Measurements from ENCODE around the gene GARIN5B. TPM values are rescaled to one million over a fixed set of nuclear protein-coding genes. Genes with fewer than 3 reads are reported as not detected.

Gene GARIN5B
- total RNA-seq, 1 experiment from 2014 or later: not detected

GRCh38 chr19:55391702-55392615 is 28.9 kb upstream of the GARIN5B start:
- Mint-ChIP-seq H3K27me3 (ENCODE audit: insufficient read depth, unreplicated experiment) (no peaks in the 10 kb centered on the region), H3K27ac (ENCODE audit: unreplicated experiment) (no peak overlapping the region), H3K4me3 (ENCODE audit: unreplicated experiment) (no peak overlapping the region), H3K36me3 (ENCODE audit: insufficient read depth, unreplicated experiment) (peaks cover 52% of the 10 kb centered on the region), H3K4me1 (ENCODE audit: low read depth, unreplicated experiment) (peaks cover 2% of the 10 kb centered on the region), H3K9me3 (ENCODE audit: unreplicated experiment) (no peaks in the 10 kb centered on the region)
- no peaks in the 10 kb centered on the region for H3K9me3 ChIP-seq
- peaks cover 17% of the 10 kb centered on the region for H3K4me1 ChIP-seq
- H3K27me3 ChIP-seq (replicated peaks; ENCODE audit: control insufficient read depth, insufficient read depth, low read length): no peaks in the 10 kb centered on the region
- POLR2A ChIA-PET: no interaction called here
- intact Hi-C loops (cut with micrococcal nuclease; ENCODE audit: unreplicated experiment): no loop called here
- no peak overlapping the region for H3K4me3 ChIP-seq (ENCODE audit: low read depth, low read length)
- no peak for TF ChIP-seq CTCF (IDR thresholded peaks at IDR 0.05; ENCODE audit: insufficient read depth in 1 of 2, low read depth in 1 of 2, low read length in 1 of 2, severe bottlenecking in 1 of 2, unreplicated experiment in 1 of 2)
- BruUV-seq (replicated peaks): no TSS peak
- DNase-seq: no peak
- CTCF ChIA-PET: no interaction called here
- peaks cover 18% of the 10 kb centered on the region for H3K36me3 ChIP-seq (ENCODE audit: control insufficient read depth, insufficient read depth, low read length)

GRCh38 chr19:55391191-55391670 is 28.2 kb upstream of the GARIN5B start:
- Histone ChIP-seq H3K4me1 (peaks cover 18% of the 10 kb centered on the region), H3K36me3 (ENCODE audit: control insufficient read depth, insufficient read depth, low read length) (peaks cover 18% of the 10 kb centered on the region), H3K27me3 (replicated peaks; ENCODE audit: control insufficient read depth, insufficient read depth, low read length) (no peaks in the 10 kb centered on the region), H3K4me3 (ENCODE audit: low read depth, low read length) (no peak overlapping the region), H3K9me3 (no peaks in the 10 kb centered on the region)
- peaks cover 59% of the 10 kb centered on the region for H3K36me3 Mint-ChIP-seq (ENCODE audit: insufficient read depth, unreplicated experiment)
- peak overlapping the region; percentile 51 for H3K27ac Mint-ChIP-seq (ENCODE audit: unreplicated experiment)
- peaks cover 7% of the 10 kb centered on the region for H3K4me1 Mint-ChIP-seq (ENCODE audit: low read depth, unreplicated experiment)
- no peaks in the 10 kb centered on the region for H3K9me3 Mint-ChIP-seq (ENCODE audit: unreplicated experiment)
- intact Hi-C loops (cut with micrococcal nuclease; ENCODE audit: unreplicated experiment): no loop called here
- no peaks in the 10 kb centered on the region for H3K27me3 Mint-ChIP-seq (ENCODE audit: insufficient read depth, unreplicated experiment)
- DNase-seq: no peak
- BruUV-seq (replicated peaks): no TSS peak
- ChIA-PET CTCF (no interaction called here), POLR2A (no interaction called here)
- no peak overlapping the region for H3K4me3 Mint-ChIP-seq (ENCODE audit: unreplicated experiment)
- no peak for TF ChIP-seq CTCF (IDR thresholded peaks at IDR 0.05; ENCODE audit: insufficient read depth in 1 of 2, low read depth in 1 of 2, low read length in 1 of 2, severe bottlenecking in 1 of 2, unreplicated experiment in 1 of 2)

GRCh38 chr19:55390461-55390880 is 27.4 kb upstream of the GARIN5B start:
- no peak for DNase-seq
- Histone ChIP-seq H3K4me3 (ENCODE audit: low read depth, low read length) (no peak overlapping the region), H3K9me3 (no peaks in the 10 kb centered on the region), H3K4me1 (peaks cover 18% of the 10 kb centered on the region), H3K36me3 (ENCODE audit: control insufficient read depth, insufficient read depth, low read length) (peaks cover 18% of the 10 kb centered on the region), H3K27me3 (replicated peaks; ENCODE audit: control insufficient read depth, insufficient read depth, low read length) (no peaks in the 10 kb centered on the region)
- H3K9me3 Mint-ChIP-seq (ENCODE audit: unreplicated experiment): no peaks in the 10 kb centered on the region
- BruUV-seq (replicated peaks): no TSS peak
- intact Hi-C loops (cut with micrococcal nuclease; ENCODE audit: unreplicated experiment): no loop called here
- ChIA-PET CTCF (no interaction called here), POLR2A (interaction anchor here (0.5 to 1.5 kb wide), 2 partner anchors 17 to 55 kb away, joined by 5 to 10 read pairs; partner anchors contain the start of gene UBE2S)
- H3K36me3 Mint-ChIP-seq (ENCODE audit: insufficient read depth, unreplicated experiment): peaks cover 67% of the 10 kb centered on the region
- peak overlapping the region; percentile 51 for H3K27ac Mint-ChIP-seq (ENCODE audit: unreplicated experiment)
- no peak for TF ChIP-seq CTCF (IDR thresholded peaks at IDR 0.05; ENCODE audit: insufficient read depth in 1 of 2, low read depth in 1 of 2, low read length in 1 of 2, severe bottlenecking in 1 of 2, unreplicated experiment in 1 of 2)
- H3K4me3 Mint-ChIP-seq (ENCODE audit: unreplicated experiment): no peak overlapping the region
- H3K27me3 Mint-ChIP-seq (ENCODE audit: insufficient read depth, unreplicated experiment): no peaks in the 10 kb centered on the region
- peaks cover 7% of the 10 kb centered on the region for H3K4me1 Mint-ChIP-seq (ENCODE audit: low read depth, unreplicated experiment)

Data from Caco-2 (cell line).